Breast epithelium (tissue), 3 donors: Measurements from ENCODE around the gene NR2E3.

Source experiments
- POLR2AphosphoS5 ChIP-seq, 3 donors: sonication (generic); formaldehyde crosslinking; IDR thresholded peaks; one replicate each; pipeline ENCODE4 v1.6.1; 2017; ENCODE audit warnings: antibody characterized with exemption in 3 of 3
- TF ChIP-seq, protein P1 (sequence below), 3 donors: fragments of 450-650 bp; IDR thresholded peaks; one replicate each; pipeline ENCODE4 v1.5.1; 2016 to 2017; ENCODE audit warnings: antibody characterized with exemption in 3 of 3, mild to moderate bottlenecking in 3 of 3, moderate library complexity in 3 of 3

DNA sequence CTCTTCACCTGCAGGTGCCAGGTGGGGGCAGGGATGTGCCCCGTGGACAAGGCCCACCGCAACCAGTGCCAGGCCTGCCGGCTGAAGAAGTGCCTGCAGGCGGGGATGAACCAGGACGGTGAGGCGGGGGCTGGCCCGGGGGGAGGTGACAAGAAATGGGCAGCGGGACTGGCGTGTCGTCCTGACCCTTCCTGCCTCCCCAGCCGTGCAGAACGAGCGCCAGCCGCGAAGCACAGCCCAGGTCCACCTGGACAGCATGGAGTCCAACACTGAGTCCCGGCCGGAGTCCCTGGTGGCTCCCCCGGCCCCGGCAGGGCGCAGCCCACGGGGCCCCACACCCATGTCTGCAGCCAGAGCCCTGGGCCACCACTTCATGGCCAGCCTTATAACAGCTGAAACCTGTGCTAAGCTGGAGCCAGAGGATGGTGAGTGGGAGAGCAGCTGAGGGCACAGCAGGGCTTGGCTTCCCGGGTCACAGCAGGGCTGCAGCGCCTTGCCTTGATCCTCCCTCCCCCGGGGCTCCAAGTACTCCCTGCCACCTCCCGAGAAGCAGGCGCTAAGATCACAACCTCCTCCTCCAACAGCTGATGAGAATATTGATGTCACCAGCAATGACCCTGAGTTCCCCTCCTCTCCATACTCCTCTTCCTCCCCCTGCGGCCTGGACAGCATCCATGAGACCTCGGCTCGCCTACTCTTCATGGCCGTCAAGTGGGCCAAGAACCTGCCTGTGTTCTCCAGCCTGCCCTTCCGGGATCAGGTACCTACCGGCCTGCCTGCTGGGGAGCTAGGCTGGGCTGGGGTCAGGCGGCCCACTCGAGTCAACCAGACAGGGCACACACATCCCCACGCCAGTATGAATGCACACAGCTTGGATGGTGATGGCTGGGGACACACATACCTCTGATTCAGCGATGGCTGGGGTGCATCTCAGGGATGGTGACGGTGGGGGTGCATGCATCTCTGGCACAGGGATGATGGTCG, 1.7 kb downstream of the NR2E3 start:
- TF ChIP-seq, protein P1, sequence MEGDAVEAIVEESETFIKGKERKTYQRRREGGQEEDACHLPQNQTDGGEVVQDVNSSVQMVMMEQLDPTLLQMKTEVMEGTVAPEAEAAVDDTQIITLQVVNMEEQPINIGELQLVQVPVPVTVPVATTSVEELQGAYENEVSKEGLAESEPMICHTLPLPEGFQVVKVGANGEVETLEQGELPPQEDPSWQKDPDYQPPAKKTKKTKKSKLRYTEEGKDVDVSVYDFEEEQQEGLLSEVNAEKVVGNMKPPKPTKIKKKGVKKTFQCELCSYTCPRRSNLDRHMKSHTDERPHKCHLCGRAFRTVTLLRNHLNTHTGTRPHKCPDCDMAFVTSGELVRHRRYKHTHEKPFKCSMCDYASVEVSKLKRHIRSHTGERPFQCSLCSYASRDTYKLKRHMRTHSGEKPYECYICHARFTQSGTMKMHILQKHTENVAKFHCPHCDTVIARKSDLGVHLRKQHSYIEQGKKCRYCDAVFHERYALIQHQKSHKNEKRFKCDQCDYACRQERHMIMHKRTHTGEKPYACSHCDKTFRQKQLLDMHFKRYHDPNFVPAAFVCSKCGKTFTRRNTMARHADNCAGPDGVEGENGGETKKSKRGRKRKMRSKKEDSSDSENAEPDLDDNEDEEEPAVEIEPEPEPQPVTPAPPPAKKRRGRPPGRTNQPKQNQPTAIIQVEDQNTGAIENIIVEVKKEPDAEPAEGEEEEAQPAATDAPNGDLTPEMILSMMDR (IDR thresholded peaks at IDR 0.05) = no peak
- no peak for TF ChIP-seq POLR2AphosphoS5 (IDR thresholded peaks at IDR 0.05)
